SW 1271 (cell line): Measurements from ENCODE around the gene FILIP1L.

Experiments
- DNase-seq, 2 experiments: peaks; one replicate each; lab custom pipeline; 2025; lab: John Stamatoyannopoulos, UW

FILIP1L gene

DNA sequence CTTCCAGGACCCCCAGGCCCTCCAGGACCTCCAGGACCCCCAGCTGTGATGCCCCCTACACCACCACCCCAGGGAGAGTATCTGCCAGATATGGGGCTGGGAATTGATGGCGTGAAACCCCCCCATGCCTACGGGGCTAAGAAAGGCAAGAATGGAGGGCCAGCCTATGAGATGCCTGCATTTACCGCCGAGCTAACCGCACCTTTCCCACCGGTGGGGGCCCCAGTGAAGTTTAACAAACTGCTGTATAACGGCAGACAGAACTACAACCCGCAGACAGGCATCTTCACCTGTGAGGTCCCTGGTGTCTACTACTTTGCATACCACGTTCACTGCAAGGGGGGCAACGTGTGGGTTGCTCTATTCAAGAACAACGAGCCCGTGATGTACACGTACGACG lies 318.7 kb downstream of the FILIP1L start:
- no peak for DNase-seq

DNA sequence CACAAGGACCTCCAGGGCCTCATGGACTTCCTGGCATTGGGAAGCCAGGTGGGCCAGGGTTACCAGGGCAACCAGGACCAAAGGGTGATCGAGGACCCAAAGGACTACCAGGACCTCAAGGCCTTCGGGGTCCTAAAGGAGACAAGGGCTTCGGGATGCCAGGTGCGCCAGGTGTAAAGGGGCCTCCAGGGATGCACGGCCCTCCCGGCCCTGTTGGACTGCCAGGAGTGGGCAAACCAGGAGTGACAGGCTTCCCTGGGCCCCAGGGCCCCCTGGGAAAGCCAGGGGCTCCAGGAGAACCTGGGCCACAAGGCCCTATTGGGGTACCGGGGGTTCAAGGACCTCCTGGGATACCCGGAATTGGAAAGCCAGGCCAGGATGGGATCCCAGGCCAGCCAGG lies 319.8 kb downstream of the FILIP1L start:
- no peak for DNase-seq

DNA sequence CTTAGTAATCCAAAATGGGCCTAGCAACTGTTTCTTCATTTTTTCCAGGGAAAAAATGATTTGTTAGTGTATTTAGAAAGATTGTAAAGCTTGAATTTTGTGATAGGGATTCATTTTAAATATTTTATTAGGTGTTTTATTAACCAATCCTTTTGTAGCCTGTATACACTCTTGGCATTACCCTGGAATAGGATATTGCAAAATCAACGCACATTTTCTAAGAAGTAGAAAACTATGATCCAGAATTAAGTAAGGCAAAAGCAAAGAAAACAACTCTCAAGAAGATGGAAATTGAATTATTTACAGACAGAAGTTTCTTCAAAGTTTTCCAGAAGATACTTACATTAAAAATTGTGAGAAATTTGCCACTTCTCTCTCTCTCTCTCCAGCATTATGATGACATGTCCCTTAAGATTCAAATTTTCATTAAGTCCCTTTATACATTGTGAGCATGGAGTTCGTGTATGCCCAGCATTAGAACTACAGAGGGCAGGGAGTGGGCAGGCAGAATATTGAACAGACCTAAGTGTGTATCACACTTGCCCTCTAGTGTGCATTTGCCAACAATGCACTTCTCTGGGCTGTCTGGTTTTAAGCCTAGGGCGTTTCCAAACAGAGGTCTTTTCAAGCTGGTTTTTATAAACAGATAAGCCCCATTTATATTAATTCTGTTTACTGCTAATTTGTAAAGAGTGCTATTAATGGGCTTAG lies 325.1 kb downstream of the FILIP1L start:
- peak in 1 of 2 experiments; percentile 53 for DNase-seq
